SK-N-MC (cell line): ENCODE results near the gene CEP250.
A peak's percentile ranks its signal among the peaks of the same experiment; 100 is the strongest.

Source experiments
- DNase-seq: peaks from one replicate; pipeline ENCODE4 v3.0.0-alpha.2; 2011; ENCODE audit warnings: low read depth, low spot score
- H3K27ac ChIP-seq: fragments of 200-600 bp; sonication (generic); 2 replicates; pipeline ENCODE4 v1.5.1; 2016; ENCODE audit warnings: mixed run types
- H3K36me3 ChIP-seq: fragments of 200-600 bp; sonication (generic); 2 replicates; pipeline ENCODE4 v1.6.1; 2017; ENCODE audit warnings: antibody characterized with exemption, low read length, mixed read lengths; ENCODE audit not compliant: insufficient read depth
- H3K4me3 ChIP-seq: fragments of 200-600 bp; sonication (generic); 2 replicates; pipeline ENCODE4 v1.5.1; 2016
- H3K9ac ChIP-seq: fragments of 200-600 bp; sonication (generic); 2 replicates; pipeline ENCODE4 v1.8.0; 2017; ENCODE audit warnings: mixed run types, mixed read lengths; ENCODE audit not compliant: insufficient read length
- H3K9me3 ChIP-seq: fragments of 200-600 bp; sonication (generic); 2 replicates; pipeline ENCODE4 v1.6.1; 2017; ENCODE audit warnings: low read depth, mild to moderate bottlenecking, antibody characterized with exemption, low read length, moderate library complexity, mixed read lengths
- EZH2 ChIP-seq: fragments of 200-600 bp; sonication (generic); IDR thresholded peaks from one replicate; pipeline ENCODE4 v1.6.1; 2017; ENCODE audit warnings: antibody characterized with exemption
- FOXP2 ChIP-seq: optimal IDR thresholded peaks from 2 replicates; pipeline ENCODE3; 2011; ENCODE audit warnings: mild to moderate bottlenecking, moderate library complexity; ENCODE audit not compliant: insufficient read depth; ENCODE audit errors: extremely low read length, control extremely low read depth
- POLR2AphosphoS5 ChIP-seq: IDR thresholded peaks from 2 replicates; pipeline ENCODE4 v1.6.1; 2012; ENCODE audit warnings: mild to moderate bottlenecking, low read depth, low read length, borderline replicate concordance

The CEP250 gene

DNA sequence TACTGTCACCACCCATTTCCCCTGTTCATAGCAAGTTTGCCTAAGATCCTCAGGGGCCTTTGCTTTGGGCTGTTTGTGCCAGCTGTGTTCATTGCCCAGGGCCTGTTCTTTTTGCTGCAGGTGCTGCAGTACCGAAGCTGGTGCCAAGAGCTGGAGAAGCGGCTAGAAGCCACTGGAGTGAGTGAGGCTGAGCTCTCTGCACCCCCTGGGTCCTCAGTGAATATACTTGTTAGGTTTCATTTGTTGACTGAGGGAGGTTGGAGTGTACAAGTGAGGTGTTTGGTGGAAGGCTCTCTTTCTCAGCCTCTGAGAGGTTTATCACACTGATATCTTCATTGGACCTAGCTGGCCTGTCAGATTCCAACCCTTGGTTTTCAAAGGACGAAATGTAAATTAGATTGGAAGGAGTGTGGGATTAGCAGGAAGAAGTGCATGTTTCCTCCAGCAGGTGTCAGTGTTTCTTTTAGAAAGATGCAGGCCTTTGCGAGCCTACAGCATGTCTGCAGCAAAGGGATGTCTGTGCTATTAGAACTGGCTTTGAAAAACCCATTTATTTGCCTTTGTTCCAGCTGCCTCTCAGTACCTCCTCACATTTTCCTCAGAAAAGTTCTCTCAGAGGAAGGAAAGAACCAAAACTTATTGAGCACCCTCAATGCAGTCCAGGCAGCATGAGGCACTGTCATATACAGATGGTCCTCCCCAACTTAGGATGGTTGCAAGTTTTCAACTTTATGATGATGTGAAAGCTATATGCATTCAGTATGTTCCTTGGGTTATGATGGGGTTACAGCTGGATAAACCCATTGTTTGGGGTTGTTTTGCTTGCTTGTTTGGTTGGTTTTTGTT, 8.3 kb downstream of the CEP250 start:
- peak overlapping the region; percentile 27; the same call in 1 of the 2 replicates for H3K27ac ChIP-seq
- TF ChIP-seq EZH2: no peak
- no peak for TF ChIP-seq FOXP2
- TF ChIP-seq POLR2AphosphoS5: no peak
- no peak overlapping the region for H3K4me3 ChIP-seq
- DNase-seq: peak; percentile 42
- no peak overlapping the region for H3K9ac ChIP-seq
- H3K9me3 ChIP-seq: no peaks in the 10 kb centered on the region
- peaks cover 77% of the 10 kb centered on the region for H3K36me3 ChIP-seq

DNA sequence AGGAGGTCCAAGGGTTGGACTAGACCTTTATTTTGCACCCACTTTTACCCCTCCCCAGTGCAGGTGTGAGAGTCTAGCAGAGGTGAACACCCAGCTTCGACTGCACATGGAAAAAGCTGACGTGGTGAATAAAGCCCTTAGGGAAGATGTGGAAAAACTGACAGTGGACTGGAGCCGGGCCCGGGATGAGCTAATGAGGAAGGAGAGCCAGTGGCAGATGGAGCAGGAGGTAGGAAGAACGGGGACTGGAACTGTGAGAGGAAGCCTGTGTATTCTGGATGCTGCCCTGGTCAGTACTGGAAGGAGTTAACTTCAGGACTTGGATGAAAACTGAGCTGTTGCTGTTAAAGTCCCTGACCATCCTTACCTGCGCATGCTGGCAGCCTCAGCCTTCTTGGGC, 10.6 kb downstream of the CEP250 start:
- H3K27ac ChIP-seq: no peak overlapping the region
- no peak for DNase-seq
- TF ChIP-seq EZH2 (no peak), FOXP2 (no peak), POLR2AphosphoS5 (no peak)
- peaks cover 82% of the 10 kb centered on the region for H3K36me3 ChIP-seq
- no peak overlapping the region for H3K9ac ChIP-seq
- H3K4me3 ChIP-seq: no peak overlapping the region
- H3K9me3 ChIP-seq: no peaks in the 10 kb centered on the region

DNA sequence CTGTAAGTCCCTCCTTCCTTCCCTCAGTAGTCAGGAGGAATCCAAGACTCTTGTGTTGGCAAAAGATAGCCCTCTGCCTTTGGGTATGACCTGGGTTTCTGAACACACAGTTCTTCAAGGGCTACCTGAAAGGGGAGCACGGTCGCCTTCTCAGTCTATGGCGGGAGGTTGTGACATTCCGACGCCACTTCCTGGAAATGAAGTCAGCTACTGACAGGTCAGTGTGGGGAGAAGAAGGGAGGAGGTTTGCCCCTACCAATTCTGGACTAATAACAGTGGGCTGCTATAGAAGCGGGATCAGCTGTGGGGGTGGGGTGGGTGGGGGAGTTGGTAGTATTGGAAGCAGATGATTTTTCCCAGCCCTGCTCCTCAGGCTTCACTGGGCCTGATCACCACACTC, 11.5 kb downstream of the CEP250 start:
- TF ChIP-seq FOXP2: no peak
- no peak for TF ChIP-seq POLR2AphosphoS5
- TF ChIP-seq EZH2: no peak
- DNase-seq: no peak

DNA sequence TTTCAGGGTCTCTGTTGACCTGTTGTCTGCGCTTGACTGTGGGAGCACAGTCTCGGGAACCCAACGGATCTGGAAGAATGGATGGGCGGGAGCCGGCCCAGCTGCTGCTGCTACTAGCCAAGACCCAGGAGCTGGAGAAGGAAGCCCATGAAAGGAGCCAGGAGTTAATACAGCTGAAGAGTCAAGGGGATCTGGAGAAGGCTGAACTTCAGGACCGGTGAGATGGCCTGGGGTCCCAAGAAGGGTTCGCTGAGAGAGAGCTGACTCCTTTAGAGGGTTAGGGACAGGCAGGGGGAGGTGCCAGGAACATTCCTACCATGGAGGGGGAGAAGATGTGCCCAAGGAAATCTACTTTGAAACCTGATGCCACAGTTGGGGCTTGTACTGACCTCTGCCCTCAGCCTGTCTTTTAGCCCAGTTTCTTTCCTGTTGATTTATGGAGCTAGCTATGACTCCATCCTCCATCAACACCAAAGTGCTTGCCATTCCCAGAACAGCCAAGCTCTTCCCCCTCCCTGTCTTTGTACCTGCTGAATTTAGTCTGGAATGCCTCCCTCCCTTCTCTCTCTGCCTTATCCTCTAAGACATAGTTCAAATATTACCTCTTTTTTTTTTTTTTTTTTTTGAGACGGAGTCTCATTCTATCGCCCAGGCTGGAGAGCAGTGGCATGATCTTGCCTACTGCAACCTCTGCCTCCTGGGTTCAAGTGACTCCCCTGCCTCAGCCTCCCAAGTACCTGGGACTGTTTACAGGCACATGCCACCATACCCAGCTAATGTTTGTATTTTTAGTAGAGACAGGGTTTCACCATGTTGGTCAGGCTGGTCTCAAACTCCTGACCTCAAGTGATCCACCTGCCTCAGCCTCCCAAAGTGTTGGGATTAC, 12.2 kb downstream of the CEP250 start:
- DNase-seq: no peak
- Histone ChIP-seq H3K4me3 (no peak overlapping the region), H3K9ac (no peak overlapping the region), H3K9me3 (no peaks in the 10 kb centered on the region), H3K27ac (no peak overlapping the region), H3K36me3 (peaks cover 82% of the 10 kb centered on the region)
- TF ChIP-seq POLR2AphosphoS5: no peak
- no peak for TF ChIP-seq FOXP2
- no peak for TF ChIP-seq EZH2

More for the DNA sequence above, 11.5 kb downstream of the CEP250 start:
- Histone ChIP-seq H3K4me3 (no peak overlapping the region), H3K27ac (no peak overlapping the region), H3K36me3 (peaks cover 82% of the 10 kb centered on the region), H3K9ac (no peak overlapping the region), H3K9me3 (no peaks in the 10 kb centered on the region)

DNA sequence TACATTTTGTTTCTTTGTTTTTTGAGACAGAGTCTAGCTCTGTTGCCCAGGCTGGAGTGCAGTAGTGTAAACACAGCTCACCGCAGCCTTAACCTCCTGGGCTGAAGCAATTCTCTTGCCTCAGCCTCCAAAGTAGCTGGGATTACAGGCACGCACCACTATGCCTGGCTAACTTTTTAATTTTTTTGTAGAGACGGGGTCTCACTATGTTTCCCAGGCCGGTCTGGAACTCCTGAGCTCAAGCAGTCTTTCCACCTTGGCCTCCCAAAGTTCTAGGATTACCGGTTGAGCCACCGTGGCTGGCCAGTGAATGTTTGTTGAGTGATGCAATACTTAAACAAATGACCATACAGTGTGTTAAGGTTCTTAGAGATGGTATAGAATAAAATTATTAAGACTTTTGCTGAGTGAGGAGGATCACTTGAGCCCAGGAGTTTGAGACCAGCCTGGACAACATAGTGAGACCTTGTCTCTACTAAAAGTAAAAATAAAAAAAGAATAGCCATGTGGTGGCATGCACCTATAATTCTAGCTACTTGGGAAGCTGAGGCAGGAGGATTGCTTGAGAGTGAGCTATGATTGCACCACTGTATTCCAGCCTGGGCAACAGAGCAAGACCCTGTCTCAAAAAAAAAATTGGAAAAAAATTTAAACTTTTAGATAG, 13.4 kb downstream of the CEP250 start:
- no peak for TF ChIP-seq POLR2AphosphoS5
- no peak for TF ChIP-seq EZH2
- TF ChIP-seq FOXP2: no peak
- Histone ChIP-seq H3K9ac (no peak overlapping the region), H3K27ac (no peak overlapping the region), H3K36me3 (peaks cover 88% of the 10 kb centered on the region), H3K4me3 (no peak overlapping the region), H3K9me3 (no peaks in the 10 kb centered on the region)
- no peak for DNase-seq

DNA sequence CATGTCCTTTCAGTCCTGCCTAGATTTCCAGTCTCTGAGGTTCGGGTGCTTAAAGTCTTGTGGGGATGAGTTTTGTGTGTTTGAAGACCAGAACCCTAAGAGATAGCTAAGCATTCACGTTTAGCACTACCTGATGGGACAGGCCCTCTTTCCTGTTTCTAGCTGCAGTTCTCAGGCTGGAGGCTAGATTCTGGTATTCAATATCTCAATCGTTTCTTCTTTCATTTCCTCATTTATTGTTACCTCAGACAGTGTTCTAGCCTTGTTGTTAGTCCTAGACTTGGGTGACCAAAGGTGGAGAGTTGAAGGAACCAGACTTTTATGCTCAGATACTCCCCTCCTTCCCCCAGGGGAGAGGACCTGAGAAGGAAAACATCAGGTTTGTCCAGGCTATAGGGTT, 16.8 kb downstream of the CEP250 start:
- H3K36me3 ChIP-seq: peaks cover 93% of the 10 kb centered on the region
- TF ChIP-seq FOXP2 (no peak), EZH2 (no peak), POLR2AphosphoS5 (no peak)
- no peak overlapping the region for H3K9ac ChIP-seq
- no peak overlapping the region for H3K4me3 ChIP-seq
- no peaks in the 10 kb centered on the region for H3K9me3 ChIP-seq
- DNase-seq: no peak
- H3K27ac ChIP-seq: no peak overlapping the region

DNA sequence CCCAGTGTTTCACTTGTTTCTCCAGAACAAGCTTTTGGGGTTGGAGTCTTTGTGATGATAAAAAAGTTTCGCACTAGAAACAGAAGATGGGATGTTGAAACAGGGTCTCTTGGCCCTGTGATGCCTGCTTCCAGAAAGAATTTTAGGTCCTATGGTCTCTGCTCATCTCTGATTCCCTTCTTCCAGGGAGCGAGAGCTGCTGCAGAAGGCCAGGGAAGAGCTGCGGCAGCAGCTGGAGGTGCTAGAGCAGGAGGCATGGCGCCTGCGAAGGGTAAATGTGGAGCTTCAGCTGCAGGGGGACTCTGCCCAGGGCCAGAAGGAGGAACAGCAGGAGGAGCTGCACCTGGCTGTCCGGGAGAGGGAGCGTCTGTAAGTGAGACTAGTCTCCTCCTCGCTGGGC, 18.3 kb downstream of the CEP250 start:
- Histone ChIP-seq H3K36me3 (peaks cover 93% of the 10 kb centered on the region), H3K9me3 (no peaks in the 10 kb centered on the region), H3K27ac (no peak overlapping the region), H3K4me3 (no peak overlapping the region), H3K9ac (no peak overlapping the region)
- TF ChIP-seq FOXP2 (no peak), EZH2 (no peak), POLR2AphosphoS5 (no peak)
- no peak for DNase-seq
